Fibroblast of lung (primary cell): ENCODE measurements around the gene ID1. TPM values are rescaled to one million over a fixed set of nuclear protein-coding genes. Genes with fewer than 3 reads are reported as not detected.

Experiments
- DNase-seq, 2 donors: peaks; one replicate each; pipeline versions ENCODE4 v3.0.0 to v3.0.0-alpha.2; 2010; ENCODE audit warnings: low read depth in 2 of 2
- H2AFZ ChIP-seq: 2 replicates; pipeline ENCODE4 v1.5.1; 2012; ENCODE audit warnings: low read length, control low read depth, inconsistent platforms
- H3K27ac ChIP-seq: 2 replicates; pipeline ENCODE4 v1.5.1; 2011; ENCODE audit warnings: low read length, control low read depth; ENCODE audit not compliant: insufficient read depth
- H3K27me3 ChIP-seq: 2 replicates; pipeline ENCODE4 v1.5.1; 2011; ENCODE audit warnings: mild to moderate bottlenecking, low read length; ENCODE audit not compliant: control insufficient read depth, insufficient read depth
- H3K36me3 ChIP-seq: 2 replicates; pipeline ENCODE4 v1.5.1; 2011; ENCODE audit warnings: low read length; ENCODE audit not compliant: control insufficient read depth, insufficient read depth
- H3K4me1 ChIP-seq: 2 replicates; pipeline ENCODE4 v1.5.1; 2011; ENCODE audit warnings: low read length; ENCODE audit not compliant: control insufficient read depth, insufficient read depth; ENCODE audit errors: extremely low read depth
- H3K4me2 ChIP-seq: 2 replicates; pipeline ENCODE4 v1.5.1; 2011; ENCODE audit warnings: low read length, control low read depth; ENCODE audit not compliant: insufficient read depth; ENCODE audit errors: extremely low read depth
- H3K4me3 ChIP-seq, 4 experiments: fragments of 200-600 bp in 1 of 4; sonication (generic) in 1 of 4; replicated peaks in 1 of 4; 2 replicates each; pipeline ENCODE4 v1.5.1; 2011 to 2016; ENCODE audit warnings: low read length in 4 of 4, low read depth in 3 of 4, mild to moderate bottlenecking in 3 of 4, control low read depth in 2 of 4, inconsistent platforms in 1 of 4, mixed read lengths in 1 of 4; ENCODE audit not compliant: insufficient read depth in 1 of 4; ENCODE audit errors: control extremely low read depth in 1 of 4
- H3K79me2 ChIP-seq: 2 replicates; pipeline ENCODE4 v1.5.1; 2012; ENCODE audit warnings: mild to moderate bottlenecking, low read length, inconsistent platforms; ENCODE audit not compliant: control insufficient read depth, insufficient read depth
- H3K9ac ChIP-seq: 2 replicates; pipeline ENCODE4 v1.5.1; 2011; ENCODE audit warnings: mild to moderate bottlenecking, low read length, control low read depth; ENCODE audit not compliant: insufficient read depth
- H3K9me3 ChIP-seq: 2 replicates; pipeline ENCODE4 v1.5.1; 2012; ENCODE audit warnings: low read depth, low read length; ENCODE audit not compliant: control insufficient read depth, insufficient read depth
- H4K20me1 ChIP-seq: 2 replicates; pipeline ENCODE4 v1.5.1; 2011; ENCODE audit warnings: low read length; ENCODE audit not compliant: control insufficient read depth, insufficient read depth; ENCODE audit errors: extremely low read depth
- CTCF ChIP-seq, 2 donors: IDR thresholded peaks in 1 of 2; conservative IDR thresholded peaks in 1 of 2; 1 replicate in 1 of 2; 2 replicates in 1 of 2; pipeline ENCODE4 v1.5.1; 2011 to 2012; ENCODE audit warnings: low read length in 2 of 2, control low read depth in 1 of 2, inconsistent platforms in 1 of 2, low read depth in 1 of 2, mild to moderate bottlenecking in 1 of 2
- EZH2 ChIP-seq: IDR thresholded peaks from 2 replicates; pipeline ENCODE4 v1.5.1; 2012; ENCODE audit warnings: low read length, control low read depth, mild to moderate bottlenecking; ENCODE audit errors: missing control alignments
- polyA plus RNA-seq, 2 donors: library from polyadenylated mRNA; depleted of rRNA in 1 of 2; stranded (reverse) in 1 of 2; unstranded in 1 of 2; fragments of >200 nt; gene quantifications; 2 replicates each; pipeline ENCODE4 v1.2.1, GENCODE V29; 2011 to 2012; ENCODE audit warnings: missing spikeins in 1 of 2
- total RNA-seq: library from RNA; depleted of rRNA; stranded (reverse); fragments of >200 nt; gene quantifications from 2 replicates; pipeline ENCODE4 v1.2.1, GENCODE V29; 2014

The ID1 gene
- total and polyA plus RNA-seq, 2 donors (not counting 1 experiment from before 2014, with no cell fraction given): 14.5 to 27.4 TPM

GRCh38 chr20:31602779-31603441 is 2.2 kb upstream of the ID1 start:
- H3K9me3 ChIP-seq: no peaks in the 10 kb centered on the region
- peak overlapping the region; percentile 98 for H3K27ac ChIP-seq
- peak; percentile 76 to 93 for DNase-seq
- H3K79me2 ChIP-seq: peaks cover 20% of the 10 kb centered on the region
- no peak overlapping the region for H3K4me3 ChIP-seq
- H3K36me3 ChIP-seq: no peaks in the 10 kb centered on the region
- H3K9ac ChIP-seq: peak overlapping the region; percentile 1
- TF ChIP-seq EZH2: no peak
- peak in 1 of 2 donors; percentile 4 for TF ChIP-seq CTCF (conservative IDR thresholded peaks at IDR 0.05 in 1 of 2, IDR thresholded peaks at IDR 0.05 in 1 of 2; ENCODE audit: low read depth in 1 of 2, low read length in 2 of 2)
- peak overlapping the region; percentile 78 for H3K4me2 ChIP-seq
- H2AFZ ChIP-seq: no peak overlapping the region
- peaks cover 13% of the 10 kb centered on the region for H3K4me1 ChIP-seq
- H4K20me1 ChIP-seq: no peaks in the 10 kb centered on the region
- H3K27me3 ChIP-seq: no peaks in the 10 kb centered on the region

DNA sequence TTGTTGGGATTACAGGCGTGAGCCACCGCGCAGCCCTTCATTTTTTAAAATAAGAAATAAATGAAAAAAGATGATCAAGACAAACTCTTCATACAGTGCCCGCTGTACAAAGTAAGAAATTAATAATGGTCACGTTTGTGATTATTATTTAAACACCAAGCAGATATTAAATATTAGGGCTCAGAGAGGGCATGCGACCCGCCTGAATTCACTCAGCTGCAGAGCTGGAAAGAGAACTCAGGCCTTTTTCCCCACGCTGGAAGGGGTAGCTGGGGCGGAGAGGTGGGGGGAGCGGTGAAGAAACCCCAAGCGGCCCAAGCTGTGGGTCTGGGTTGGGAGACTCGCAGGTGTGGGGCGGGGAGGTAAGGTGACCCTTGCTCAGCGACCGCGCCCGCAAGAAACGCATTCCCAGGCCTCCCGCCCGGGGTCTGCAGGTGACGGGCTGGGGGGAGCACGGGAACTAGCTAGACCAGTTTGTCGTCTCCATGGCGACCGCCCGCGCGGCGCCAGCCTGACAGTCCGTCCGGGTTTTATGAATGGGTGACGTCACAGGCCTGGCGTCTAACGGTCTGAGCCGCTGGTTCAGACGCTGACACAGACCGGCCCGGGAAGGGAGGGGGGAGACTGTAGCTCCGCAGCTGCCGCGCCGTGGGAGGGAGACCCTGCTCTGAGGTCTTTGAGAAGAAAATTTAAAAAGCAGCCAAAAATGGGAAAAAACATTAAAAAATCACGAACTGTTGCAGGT is 1.1 kb upstream of the ID1 start:
- Histone ChIP-seq H3K4me2 (peak overlapping the region; percentile 82), H3K27ac (peak overlapping the region; percentile 98), H3K27me3 (no peaks in the 10 kb centered on the region), H3K36me3 (no peaks in the 10 kb centered on the region), H4K20me1 (no peaks in the 10 kb centered on the region), H3K4me3 (peak overlapping the region; percentile 79 to 98 (median 87)), H3K9ac (peak overlapping the region; percentile 98), H3K9me3 (no peaks in the 10 kb centered on the region), H3K79me2 (peaks cover 20% of the 10 kb centered on the region), H2AFZ (no peak overlapping the region), H3K4me1 (peaks cover 20% of the 10 kb centered on the region)
- peak; percentile 95 to 98 for DNase-seq
- no peak for TF ChIP-seq EZH2
- no peak for TF ChIP-seq CTCF (conservative IDR thresholded peaks at IDR 0.05 in 1 of 2, IDR thresholded peaks at IDR 0.05 in 1 of 2; ENCODE audit: low read depth in 1 of 2, low read length in 2 of 2)

DNA sequence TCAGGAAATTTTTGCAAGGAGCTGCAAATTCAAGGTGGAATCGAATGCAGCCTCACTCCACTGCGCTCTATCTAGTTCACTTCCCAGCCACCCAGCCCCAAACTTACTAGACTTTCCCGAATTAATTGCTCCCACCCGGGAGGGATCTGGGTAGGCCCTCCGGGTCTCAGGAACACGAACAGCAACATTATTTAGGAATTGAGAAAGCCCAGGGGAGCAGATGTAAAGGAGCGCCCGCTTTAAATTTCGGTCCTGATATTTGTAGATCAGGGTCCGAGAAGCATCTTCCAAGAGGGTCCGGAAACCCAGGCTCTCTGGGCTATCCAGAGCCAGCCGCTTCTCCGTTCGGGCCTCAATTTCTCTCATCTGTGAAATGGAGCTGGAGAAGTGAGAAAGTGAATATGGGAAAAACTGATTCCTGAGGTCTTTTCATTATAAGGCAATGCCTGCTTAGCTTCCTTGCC is 490 bp upstream of the ID1 start:
- Histone ChIP-seq H2AFZ (no peak overlapping the region), H3K9ac (peak overlapping the region; percentile 98), H3K79me2 (peaks cover 20% of the 10 kb centered on the region), H3K27me3 (no peaks in the 10 kb centered on the region), H3K4me1 (peaks cover 21% of the 10 kb centered on the region), H3K27ac (peak overlapping the region; percentile 98), H3K4me3 (peak overlapping the region; percentile 79 to 98 (median 87)), H3K36me3 (no peaks in the 10 kb centered on the region), H3K9me3 (no peaks in the 10 kb centered on the region), H3K4me2 (peak overlapping the region; percentile 82), H4K20me1 (no peaks in the 10 kb centered on the region)
- no peak for DNase-seq
- no peak for TF ChIP-seq EZH2
